ENCODE results near the gene EZR.

The EZR gene

DNA sequence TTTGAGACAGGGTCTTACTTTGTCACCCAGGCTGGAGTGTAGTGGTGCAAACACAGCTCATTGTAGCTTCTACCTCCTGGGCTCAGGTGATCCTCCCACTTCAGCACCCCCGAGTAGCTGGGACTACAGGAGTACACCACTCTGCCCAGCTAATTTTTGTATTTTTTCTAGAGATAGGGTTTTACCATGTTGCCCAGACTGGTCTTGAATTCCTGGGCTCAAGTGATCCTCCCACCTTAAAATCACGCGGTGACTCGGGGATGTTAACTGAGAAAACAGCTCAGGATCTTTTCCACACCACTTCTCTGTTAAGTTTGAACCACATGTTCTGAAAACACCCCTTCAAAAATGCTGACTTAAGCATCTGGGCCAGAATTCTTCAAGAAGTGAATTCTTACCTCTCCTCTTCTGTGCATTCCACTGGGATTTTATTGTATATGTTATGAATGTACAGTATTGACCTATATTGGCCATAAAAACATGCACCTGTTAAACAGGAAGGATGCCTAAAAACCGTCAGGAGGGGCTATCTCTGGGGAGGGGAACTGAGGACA is 96.9 kb downstream of the EZR start:
- no peaks in the 10 kb centered on the region for H3K27me3 ChIP-seq (ENCODE audit: control insufficient read depth, insufficient read depth, low read length)
- H3K4me2 ChIP-seq (ENCODE audit: low read length) = no peak overlapping the region
- H3K79me2 ChIP-seq = peaks cover 3% of the 10 kb centered on the region
- peaks cover 20% of the 10 kb centered on the region for H3K4me1 ChIP-seq
- H3K36me3 ChIP-seq (ENCODE audit: control insufficient read depth, insufficient read depth, low read length) = no peaks in the 10 kb centered on the region
- H3K9ac ChIP-seq = no peak overlapping the region
- TF ChIP-seq, protein P1, sequence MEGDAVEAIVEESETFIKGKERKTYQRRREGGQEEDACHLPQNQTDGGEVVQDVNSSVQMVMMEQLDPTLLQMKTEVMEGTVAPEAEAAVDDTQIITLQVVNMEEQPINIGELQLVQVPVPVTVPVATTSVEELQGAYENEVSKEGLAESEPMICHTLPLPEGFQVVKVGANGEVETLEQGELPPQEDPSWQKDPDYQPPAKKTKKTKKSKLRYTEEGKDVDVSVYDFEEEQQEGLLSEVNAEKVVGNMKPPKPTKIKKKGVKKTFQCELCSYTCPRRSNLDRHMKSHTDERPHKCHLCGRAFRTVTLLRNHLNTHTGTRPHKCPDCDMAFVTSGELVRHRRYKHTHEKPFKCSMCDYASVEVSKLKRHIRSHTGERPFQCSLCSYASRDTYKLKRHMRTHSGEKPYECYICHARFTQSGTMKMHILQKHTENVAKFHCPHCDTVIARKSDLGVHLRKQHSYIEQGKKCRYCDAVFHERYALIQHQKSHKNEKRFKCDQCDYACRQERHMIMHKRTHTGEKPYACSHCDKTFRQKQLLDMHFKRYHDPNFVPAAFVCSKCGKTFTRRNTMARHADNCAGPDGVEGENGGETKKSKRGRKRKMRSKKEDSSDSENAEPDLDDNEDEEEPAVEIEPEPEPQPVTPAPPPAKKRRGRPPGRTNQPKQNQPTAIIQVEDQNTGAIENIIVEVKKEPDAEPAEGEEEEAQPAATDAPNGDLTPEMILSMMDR (IDR thresholded peaks at IDR 0.05) = no peak
- H3K4me3 ChIP-seq (ENCODE audit: low read depth, low read length) = no peak overlapping the region
- H3K9me3 ChIP-seq (ENCODE audit: control insufficient read depth, low read length) = no peaks in the 10 kb centered on the region
- H3K27ac ChIP-seq = no peak overlapping the region
- no peak overlapping the region for H2AFZ ChIP-seq

DNA sequence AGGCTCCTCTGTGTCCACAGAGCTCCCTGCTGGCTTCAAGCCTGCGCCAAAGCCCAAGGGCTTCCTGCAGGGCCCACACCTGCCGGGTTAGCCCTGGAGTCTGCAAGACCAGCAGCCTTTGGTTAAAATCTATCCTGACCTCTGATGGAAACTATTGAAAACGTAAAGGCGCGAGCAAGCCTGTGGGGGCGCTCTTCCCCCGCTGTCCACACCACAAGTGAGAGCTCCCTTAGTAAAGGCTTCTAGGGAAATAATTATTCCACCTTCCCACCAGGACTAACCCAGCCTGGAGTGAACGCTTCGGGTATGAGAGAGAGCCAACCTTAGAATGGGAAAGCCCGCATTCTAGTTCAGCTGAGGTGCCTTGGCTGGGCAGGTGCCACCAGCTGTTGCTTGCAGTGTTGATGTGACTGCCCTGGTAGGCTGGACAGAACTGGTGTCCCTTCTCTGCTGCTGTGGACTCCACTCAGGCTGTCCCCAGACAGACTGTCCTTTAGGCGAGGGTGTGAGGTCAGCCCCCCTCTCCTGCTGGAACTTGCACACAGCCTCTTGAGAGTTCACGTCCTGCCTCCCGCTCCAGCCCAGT is 100.6 kb downstream of the EZR start:
- no peak overlapping the region for H3K4me3 ChIP-seq (ENCODE audit: low read depth, low read length)
- H2AFZ ChIP-seq = peak overlapping the region; percentile 79
- peaks cover 3% of the 10 kb centered on the region for H3K79me2 ChIP-seq
- H3K27ac ChIP-seq = peak overlapping the region; percentile 42
- H3K27me3 ChIP-seq (ENCODE audit: control insufficient read depth, insufficient read depth, low read length) = no peaks in the 10 kb centered on the region
- H3K9ac ChIP-seq = no peak overlapping the region
- no peaks in the 10 kb centered on the region for H3K9me3 ChIP-seq (ENCODE audit: control insufficient read depth, low read length)
- H3K4me2 ChIP-seq (ENCODE audit: low read length) = peak overlapping the region; percentile 12
- TF ChIP-seq, protein P1 (IDR thresholded peaks at IDR 0.05) = peak; percentile 88
- no peaks in the 10 kb centered on the region for H3K36me3 ChIP-seq (ENCODE audit: control insufficient read depth, insufficient read depth, low read length)
- peaks cover 11% of the 10 kb centered on the region for H3K4me1 ChIP-seq

DNA sequence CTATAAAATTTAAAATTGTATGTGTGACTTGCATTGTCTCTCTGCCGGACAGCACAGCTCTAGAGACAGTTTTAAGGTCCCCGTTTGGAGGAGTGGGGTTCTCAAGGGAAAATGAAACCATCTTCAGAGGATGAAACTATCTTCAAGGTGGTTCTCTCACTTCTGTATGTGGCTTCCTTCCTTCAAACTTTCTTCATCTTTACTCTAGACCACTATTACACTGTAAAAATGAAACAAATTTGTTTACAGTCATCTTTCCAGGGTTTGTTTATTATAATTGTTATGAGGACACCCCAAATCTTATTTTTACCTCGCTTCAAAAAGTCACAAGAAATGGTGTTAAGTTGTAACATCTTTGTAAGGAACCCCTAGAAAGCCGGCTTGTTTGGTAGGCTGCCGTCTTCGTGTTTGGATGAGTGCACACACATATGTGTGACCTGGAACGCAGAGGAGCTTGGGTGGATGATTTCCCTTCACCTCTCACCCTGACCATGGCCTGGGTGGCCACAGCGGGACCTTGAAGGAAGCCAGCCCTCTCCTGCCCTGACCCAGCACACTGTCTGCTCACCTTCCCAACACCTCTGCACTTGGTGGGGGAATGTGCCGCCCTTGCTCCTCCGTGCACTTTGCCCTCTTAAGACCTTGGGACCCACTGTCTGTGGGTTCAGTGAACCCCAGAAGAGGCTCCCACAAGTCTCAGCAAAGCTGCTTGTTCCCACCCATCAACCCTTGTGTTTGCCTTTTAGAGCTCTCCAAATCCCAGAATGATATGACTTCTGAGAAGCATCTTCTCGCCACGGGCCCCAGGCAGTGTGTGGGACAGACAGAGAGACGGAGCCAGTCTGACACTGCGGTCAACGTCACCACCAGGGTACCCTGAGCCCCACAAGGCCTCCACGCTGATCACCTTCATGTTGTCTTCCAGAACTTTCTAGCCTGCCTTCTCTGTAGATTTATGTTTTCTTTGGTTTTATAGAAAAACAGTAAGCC is 101.5 kb downstream of the EZR start:
- TF ChIP-seq, protein P1 (IDR thresholded peaks at IDR 0.05) = no peak
- Histone ChIP-seq H3K4me1 (peaks cover 11% of the 10 kb centered on the region), H3K4me3 (ENCODE audit: low read depth, low read length) (no peak overlapping the region), H2AFZ (peak overlapping the region; percentile 79), H3K9ac (no peak overlapping the region), H3K79me2 (peaks cover 3% of the 10 kb centered on the region), H3K9me3 (ENCODE audit: control insufficient read depth, low read length) (no peaks in the 10 kb centered on the region), H3K4me2 (ENCODE audit: low read length) (no peak overlapping the region), H3K27ac (peak overlapping the region; percentile 42), H3K36me3 (ENCODE audit: control insufficient read depth, insufficient read depth, low read length) (no peaks in the 10 kb centered on the region), H3K27me3 (ENCODE audit: control insufficient read depth, insufficient read depth, low read length) (no peaks in the 10 kb centered on the region)
